HG03558 (cell line): Measurements from ENCODE around the gene SUN1.

Experiments used
- ATAC-seq: cut with Tn5 transposase; IDR thresholded peaks from one replicate; pipeline ENCODE4 v1.9.1; 2021; ENCODE audit warnings: moderate number of reproducible peaks; ENCODE audit not compliant: unreplicated experiment; ENCODE audit errors: extremely low read depth

SUN1 gene

GRCh38 chr7:888081-889024 is 56.1 kb downstream of the SUN1 start:
- ATAC-seq: no peak

- ATAC-seq: no peak
Measured at GRCh38 chr7:889025-889390, 56.7 kb downstream of the SUN1 start.

GRCh38 chr7:889391-889790 is 57.1 kb downstream of the SUN1 start:
- no peak for ATAC-seq

- ATAC-seq: no peak
Measured at GRCh38 chr7:890868-891267, 58.6 kb downstream of the SUN1 start.

- no peak for ATAC-seq
Measured at GRCh38 chr7:891291-891690, 59.0 kb downstream of the SUN1 start.

GRCh38 chr7:891805-892204 is 59.5 kb downstream of the SUN1 start:
- no peak for ATAC-seq

- no peak for ATAC-seq
Measured at GRCh38 chr7:892648-893593, 60.6 kb downstream of the SUN1 start.

- no peak for ATAC-seq
Measured at GRCh38 chr7:893686-894085, 61.4 kb downstream of the SUN1 start.

- no peak for ATAC-seq
Measured at GRCh38 chr7:894164-894867, 62.0 kb downstream of the SUN1 start.

- ATAC-seq: no peak
Measured at GRCh38 chr7:894927-895450, 62.7 kb downstream of the SUN1 start.

- no peak for ATAC-seq
Measured at GRCh38 chr7:895451-896052, 63.3 kb downstream of the SUN1 start.

GRCh38 chr7:896346-897075 is 64.2 kb downstream of the SUN1 start:
- no peak for ATAC-seq

GRCh38 chr7:897086-897485 is 64.8 kb downstream of the SUN1 start:
- no peak for ATAC-seq

- ATAC-seq: no peak
Measured at GRCh38 chr7:897771-898376, 65.6 kb downstream of the SUN1 start.

- no peak for ATAC-seq
Measured at GRCh38 chr7:898460-898854, 66.2 kb downstream of the SUN1 start.

- no peak for ATAC-seq
Measured at GRCh38 chr7:898855-899681, 66.8 kb downstream of the SUN1 start.

GRCh38 chr7:899806-900205 is 67.5 kb downstream of the SUN1 start:
- no peak for ATAC-seq
